ENCODE measurements around the gene WDR81. TPM values are rescaled to one million over a fixed set of nuclear protein-coding genes. Genes with fewer than 3 reads are reported as not detected.
A peak's percentile ranks its signal among the peaks of the same experiment; 100 is the strongest.

Gene WDR81
- polyA plus RNA-seq, 2 donors, result 8.5 to 10.7 TPM

DNA sequence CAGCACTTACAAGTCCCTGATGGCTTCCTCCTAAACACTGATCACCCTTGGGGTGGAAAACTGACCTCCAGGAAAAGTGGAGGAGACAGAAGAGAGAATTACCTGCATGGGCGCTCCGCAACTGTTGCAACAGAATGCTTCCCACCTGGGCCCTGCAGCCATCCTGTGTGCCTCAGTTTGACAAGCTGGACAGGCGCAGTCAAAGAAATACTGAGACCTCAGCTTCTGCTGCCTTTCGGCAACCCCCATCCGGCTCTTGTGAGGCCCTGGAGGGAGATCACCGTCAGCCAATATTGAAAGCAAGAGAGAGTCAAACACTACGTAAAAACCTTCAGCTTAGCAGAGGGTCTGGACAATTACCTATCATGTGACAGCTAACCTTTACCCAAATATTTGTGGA lies 62.2 kb downstream of the WDR81 start:
- Histone ChIP-seq H3K4me1 (ENCODE audit: control insufficient read depth in 2 of 2, insufficient read depth in 2 of 2, low read length in 1 of 2) (peaks cover 0 to 4% of the 10 kb centered on the region in 2 donors), H3K27ac (ENCODE audit: low read depth in 2 of 2, low read length in 1 of 2) (peak overlapping the region in 1 of 2 donors; percentile 47), H3K36me3 (ENCODE audit: control insufficient read depth in 2 of 2, insufficient read depth in 2 of 2, low read length in 1 of 2) (peaks cover 0 to 8% of the 10 kb centered on the region in 2 donors), H3K9me3 (ENCODE audit: control insufficient read depth in 2 of 2, insufficient read depth in 1 of 2, low read depth in 1 of 2, low read length in 1 of 2) (no peaks in the 10 kb centered on the region), H3K4me3 (ENCODE audit: low read depth in 1 of 2, low read length in 2 of 2) (no peak overlapping the region), H3K27me3 (ENCODE audit: control insufficient read depth in 1 of 2, insufficient read depth in 2 of 2, low read length in 2 of 2) (no peaks in the 10 kb centered on the region)
- WGBS, 2 donors, result 83 to 91% methylated on average over 7 of the region's 7 CpGs

DNA sequence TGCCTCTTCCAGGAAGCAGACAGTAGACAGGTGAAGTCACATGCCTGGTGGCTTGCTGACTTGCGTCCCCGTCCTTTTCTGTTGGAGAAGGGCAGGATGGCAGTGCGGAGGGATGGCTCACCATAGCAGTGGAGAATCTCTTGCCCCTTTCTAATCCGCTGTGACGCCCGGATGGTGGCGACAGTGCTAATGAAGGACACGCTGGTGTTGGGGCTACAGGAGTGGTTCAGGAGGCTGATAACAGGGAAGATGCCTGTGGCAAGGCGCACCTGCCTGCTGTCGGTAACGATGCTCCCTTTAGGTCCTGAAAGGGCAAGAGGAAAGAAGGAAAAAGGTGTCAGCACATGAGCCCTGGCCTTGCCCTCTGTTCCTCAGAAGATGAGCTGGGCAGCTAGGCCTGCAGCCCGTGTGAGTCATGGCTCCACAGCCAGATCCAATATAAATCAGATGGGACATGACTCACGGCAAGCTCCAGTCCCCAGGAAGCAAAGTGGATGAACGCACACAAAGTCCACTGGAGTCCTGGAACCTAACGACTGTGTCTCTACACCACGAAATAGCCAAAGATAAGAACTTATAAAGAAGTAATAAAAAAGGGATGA lies 62.9 kb downstream of the WDR81 start:
- H3K9me3 ChIP-seq (ENCODE audit: control insufficient read depth in 2 of 2, insufficient read depth in 1 of 2, low read depth in 1 of 2, low read length in 1 of 2), result no peaks in the 10 kb centered on the region
- peaks cover 0 to 4% of the 10 kb centered on the region in 2 donors for H3K4me1 ChIP-seq (ENCODE audit: control insufficient read depth in 2 of 2, insufficient read depth in 2 of 2, low read length in 1 of 2)
- WGBS, 2 donors, result 67 to 68% methylated on average over 16 of the region's 16 CpGs
- peaks cover 0 to 8% of the 10 kb centered on the region in 2 donors for H3K36me3 ChIP-seq (ENCODE audit: control insufficient read depth in 2 of 2, insufficient read depth in 2 of 2, low read length in 1 of 2)
- no peaks in the 10 kb centered on the region for H3K27me3 ChIP-seq (ENCODE audit: control insufficient read depth in 1 of 2, insufficient read depth in 2 of 2, low read length in 2 of 2)
- no peak overlapping the region for H3K4me3 ChIP-seq (ENCODE audit: low read depth in 1 of 2, low read length in 2 of 2)
- H3K27ac ChIP-seq (ENCODE audit: low read depth in 2 of 2, low read length in 1 of 2), result peak overlapping the region; percentile 41 to 69

Other genes starting within 250 kb of the WDR81 start
- gene MYO1C, start 232.0 kb upstream of the WDR81 start, polyA plus RNA-seq, result 10 to 100 TPM; 42.0 to 45.0 TPM
- 10 to 100 TPM; 16.1 to 19.5 TPM for gene INPP5K, start 208.1 kb upstream of the WDR81 start, polyA plus RNA-seq
- 10 to 100 TPM; 16.5 to 36.7 TPM for gene PITPNA, start 161.9 kb upstream of the WDR81 start, polyA plus RNA-seq
- 1 to 10 TPM; 2.1 to 2.2 TPM for gene SLC43A2, start 95.9 kb upstream of the WDR81 start, polyA plus RNA-seq
- 1 to 10 TPM; 2.8 TPM for gene SCARF1, start 79.0 kb upstream of the WDR81 start, polyA plus RNA-seq
- 1 to 10 TPM; 4.6 to 6.0 TPM for gene RILP, start 74.8 kb upstream of the WDR81 start, polyA plus RNA-seq
- 10 to 100 TPM; 74.5 to 82.1 TPM for gene PRPF8, start 39.8 kb upstream of the WDR81 start, polyA plus RNA-seq
- gene TLCD2, start 14.3 kb upstream of the WDR81 start, polyA plus RNA-seq, result 1 to 10 TPM; 3.6 to 3.8 TPM
- gene SERPINF2, start 18.2 kb downstream of the WDR81 start, polyA plus RNA-seq, result 1 to 10 TPM; 1.9 to 2.9 TPM
- gene SERPINF1, start 37.4 kb downstream of the WDR81 start, polyA plus RNA-seq, result 10 to 100 TPM; 49.0 to 56.7 TPM
- 1 to 10 TPM; 2.1 to 4.0 TPM for gene SMYD4, start 105.2 kb downstream of the WDR81 start, polyA plus RNA-seq
- gene RPA1, start 105.3 kb downstream of the WDR81 start, polyA plus RNA-seq, result 10 to 100 TPM in 1 of 2 donors, 1 to 10 TPM in 1; 8.6 to 33.7 TPM